Neural cell (in vitro differentiated cells): ENCODE measurements around the gene TSPAN9. TPM values are rescaled to one million over a fixed set of nuclear protein-coding genes. Genes with fewer than 3 reads are reported as not detected.

ENCODE experiments used
- H2AFZ ChIP-seq: fragments of 200-600, 300-800 bp; sonication (generic), shearing (Covaris generic); 2 replicates; pipeline ENCODE4 v1.6.0; 2014; ENCODE audit warnings: low read depth, mild to moderate bottlenecking, antibody characterized with exemption, low read length, moderate library complexity
- H3F3A ChIP-seq: fragments of 200-600 bp; shearing (Covaris generic); 2 replicates; pipeline ENCODE4 v1.6.1; 2016; ENCODE audit warnings: mild to moderate bottlenecking, moderate library complexity, mixed read lengths, antibody characterized with exemption, low read length; ENCODE audit not compliant: insufficient read depth, poor library complexity, severe bottlenecking
- H3K27ac ChIP-seq: fragments of 200-600, 300-800 bp; sonication (generic), shearing (Covaris generic); 2 replicates; pipeline ENCODE4 v1.5.1; 2014; ENCODE audit warnings: mild to moderate bottlenecking, low read length, moderate library complexity
- H3K27me3 ChIP-seq: fragments of 300-800, 200-600 bp; sonication (generic), shearing (Covaris generic); 2 replicates; pipeline ENCODE4 v1.6.0; 2014; ENCODE audit warnings: mild to moderate bottlenecking, low read depth, low read length, moderate library complexity; ENCODE audit not compliant: insufficient read depth
- H3K36me3 ChIP-seq: fragments of 300-800, 200-600 bp; sonication (generic), shearing (Covaris generic); 2 replicates; pipeline ENCODE4 v1.5.1; 2014; ENCODE audit warnings: mild to moderate bottlenecking, antibody characterized with exemption, low read length, moderate library complexity; ENCODE audit not compliant: insufficient read depth
- H3K4me2 ChIP-seq: fragments of 300-800, 200-600 bp; sonication (generic), shearing (Covaris generic); 2 replicates; pipeline ENCODE4 v1.6.0; 2014; ENCODE audit warnings: mild to moderate bottlenecking, low read length
- H3K4me3 ChIP-seq: fragments of 300-800, 200-600 bp; sonication (generic), shearing (Covaris generic); 2 replicates; pipeline ENCODE4 v1.5.1; 2014; ENCODE audit warnings: mild to moderate bottlenecking, low read length, moderate library complexity
- H3K79me2 ChIP-seq: fragments of 200-600 bp; shearing (Covaris generic); replicated peaks from 2 replicates; pipeline ENCODE4 v1.6.0; 2014; ENCODE audit warnings: mild to moderate bottlenecking, low read length, moderate library complexity; ENCODE audit not compliant: insufficient read depth
- H3K9ac ChIP-seq: fragments of 300-800, 200-600 bp; sonication (generic), shearing (Covaris generic); 2 replicates; pipeline ENCODE4 v1.6.1; 2016; ENCODE audit warnings: mild to moderate bottlenecking, low read length, mixed read lengths
- H3K9me2 ChIP-seq: fragments of 200-600 bp; shearing (Covaris generic); 2 replicates; pipeline ENCODE4 v1.6.1; 2016; ENCODE audit warnings: mild to moderate bottlenecking, low read length, mixed read lengths; ENCODE audit not compliant: insufficient read depth
- H3K9me3 ChIP-seq: fragments of 200-600, 300-800 bp; sonication (generic), shearing (Covaris generic); 2 replicates; pipeline ENCODE4 v1.6.1; 2016; ENCODE audit warnings: mild to moderate bottlenecking, mixed run types, low read length, moderate library complexity, mixed read lengths
- H4K20me1 ChIP-seq: fragments of 200-600 bp; shearing (Covaris generic); 2 replicates; pipeline ENCODE4 v1.6.1; 2016; ENCODE audit warnings: mild to moderate bottlenecking, mixed run types; ENCODE audit not compliant: insufficient read depth
- EP300 ChIP-seq: fragments of 450-650 bp; conservative IDR thresholded peaks from 2 replicates; pipeline ENCODE4 v1.6.1; 2014; ENCODE audit warnings: antibody characterized with exemption, mild to moderate bottlenecking, moderate library complexity; ENCODE audit not compliant: poor library complexity, severe bottlenecking
- EZH2 ChIP-seq: fragments of 200-600, 300-800 bp; shearing (Covaris generic), sonication (generic); IDR thresholded peaks from 2 replicates; pipeline ENCODE4 v1.6.1; 2014; ENCODE audit warnings: antibody characterized with exemption, low read length, borderline replicate concordance, mild to moderate bottlenecking; ENCODE audit not compliant: insufficient read depth, poor library complexity, severe bottlenecking
- MXI1 ChIP-seq: fragments of 450-650 bp; conservative IDR thresholded peaks from 2 replicates; pipeline ENCODE4 v1.6.1; 2014; ENCODE audit warnings: antibody characterized with exemption, mild to moderate bottlenecking; ENCODE audit not compliant: poor library complexity, severe bottlenecking
- POLR2AphosphoS5 ChIP-seq: IDR thresholded peaks from 2 replicates; pipeline ENCODE4 v1.6.1; 2012
- RAD21 ChIP-seq: fragments of 450-650 bp; conservative IDR thresholded peaks from 2 replicates; pipeline ENCODE4 v1.6.1; 2014; ENCODE audit warnings: antibody characterized with exemption, mild to moderate bottlenecking, moderate library complexity
- SMC3 ChIP-seq: fragments of 450-650 bp; conservative IDR thresholded peaks from 2 replicates; pipeline ENCODE4 v1.6.1; 2014; ENCODE audit warnings: antibody characterized with exemption, mild to moderate bottlenecking, moderate library complexity; ENCODE audit not compliant: poor library complexity
- TAF1 ChIP-seq: IDR thresholded peaks from 2 replicates; pipeline ENCODE4 v1.6.1; 2012; ENCODE audit warnings: low read depth
- polyA plus RNA-seq: library from polyadenylated mRNA; depleted of rRNA; stranded (reverse); fragments of >200 nt; gene quantifications from 2 replicates; pipeline ENCODE4 v1.2.3, GENCODE V29; 2014
- TF ChIP-seq, protein P1 (sequence below): fragments of 450-650 bp; IDR thresholded peaks from 2 replicates; pipeline ENCODE4 v1.5.1; 2014; ENCODE audit warnings: antibody characterized with exemption, mild to moderate bottlenecking, moderate library complexity; ENCODE audit not compliant: poor library complexity, severe bottlenecking
- TF ChIP-seq, protein P2 (sequence below): IDR thresholded peaks from 2 replicates; pipeline ENCODE4 v1.6.1; 2012; ENCODE audit warnings: borderline replicate concordance

The TSPAN9 gene
- polyA plus RNA-seq, 1 donor from 2014 or later: 11.9 TPM

DNA sequence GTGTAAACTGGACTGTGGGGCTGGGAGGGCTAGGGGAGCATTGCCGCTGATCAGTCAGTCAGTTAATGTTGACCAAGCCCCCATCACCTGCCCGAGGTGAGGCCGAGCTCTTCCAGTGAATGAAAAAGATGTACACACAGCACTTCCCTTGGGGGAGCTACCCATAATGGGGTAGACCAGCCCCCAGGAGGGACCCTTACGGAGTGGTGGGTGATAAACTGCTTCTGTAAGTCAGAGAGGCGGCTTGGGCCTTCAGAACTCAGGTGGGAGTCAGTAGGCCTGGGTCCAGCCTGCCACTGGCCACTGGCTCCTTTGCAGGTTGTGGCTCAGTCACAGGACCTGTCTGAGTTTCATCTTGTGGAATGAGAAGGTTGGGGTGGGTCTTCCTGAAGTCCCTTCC lies 43.5 kb downstream of the TSPAN9 start:
- Histone ChIP-seq H3K36me3 (no peaks in the 10 kb centered on the region), H3K27ac (no peak overlapping the region), H3K9me2 (no peaks in the 10 kb centered on the region), H3K79me2 (no peaks in the 10 kb centered on the region), H3K4me3 (no peak overlapping the region), H3K27me3 (no peaks in the 10 kb centered on the region), H2AFZ (no peak overlapping the region), H4K20me1 (no peaks in the 10 kb centered on the region), H3K9ac (no peak overlapping the region), H3K9me3 (peaks cover 4% of the 10 kb centered on the region), H3K4me2 (no peak overlapping the region), H3F3A (no peaks in the 10 kb centered on the region)
- no peak for TF ChIP-seq SMC3
- TF ChIP-seq EP300: no peak
- TF ChIP-seq EZH2: no peak
- TF ChIP-seq, protein P1, sequence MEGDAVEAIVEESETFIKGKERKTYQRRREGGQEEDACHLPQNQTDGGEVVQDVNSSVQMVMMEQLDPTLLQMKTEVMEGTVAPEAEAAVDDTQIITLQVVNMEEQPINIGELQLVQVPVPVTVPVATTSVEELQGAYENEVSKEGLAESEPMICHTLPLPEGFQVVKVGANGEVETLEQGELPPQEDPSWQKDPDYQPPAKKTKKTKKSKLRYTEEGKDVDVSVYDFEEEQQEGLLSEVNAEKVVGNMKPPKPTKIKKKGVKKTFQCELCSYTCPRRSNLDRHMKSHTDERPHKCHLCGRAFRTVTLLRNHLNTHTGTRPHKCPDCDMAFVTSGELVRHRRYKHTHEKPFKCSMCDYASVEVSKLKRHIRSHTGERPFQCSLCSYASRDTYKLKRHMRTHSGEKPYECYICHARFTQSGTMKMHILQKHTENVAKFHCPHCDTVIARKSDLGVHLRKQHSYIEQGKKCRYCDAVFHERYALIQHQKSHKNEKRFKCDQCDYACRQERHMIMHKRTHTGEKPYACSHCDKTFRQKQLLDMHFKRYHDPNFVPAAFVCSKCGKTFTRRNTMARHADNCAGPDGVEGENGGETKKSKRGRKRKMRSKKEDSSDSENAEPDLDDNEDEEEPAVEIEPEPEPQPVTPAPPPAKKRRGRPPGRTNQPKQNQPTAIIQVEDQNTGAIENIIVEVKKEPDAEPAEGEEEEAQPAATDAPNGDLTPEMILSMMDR: no peak
- TF ChIP-seq POLR2AphosphoS5: no peak
- no peak for TF ChIP-seq MXI1
- no peak for TF ChIP-seq TAF1
- TF ChIP-seq, protein P2, sequence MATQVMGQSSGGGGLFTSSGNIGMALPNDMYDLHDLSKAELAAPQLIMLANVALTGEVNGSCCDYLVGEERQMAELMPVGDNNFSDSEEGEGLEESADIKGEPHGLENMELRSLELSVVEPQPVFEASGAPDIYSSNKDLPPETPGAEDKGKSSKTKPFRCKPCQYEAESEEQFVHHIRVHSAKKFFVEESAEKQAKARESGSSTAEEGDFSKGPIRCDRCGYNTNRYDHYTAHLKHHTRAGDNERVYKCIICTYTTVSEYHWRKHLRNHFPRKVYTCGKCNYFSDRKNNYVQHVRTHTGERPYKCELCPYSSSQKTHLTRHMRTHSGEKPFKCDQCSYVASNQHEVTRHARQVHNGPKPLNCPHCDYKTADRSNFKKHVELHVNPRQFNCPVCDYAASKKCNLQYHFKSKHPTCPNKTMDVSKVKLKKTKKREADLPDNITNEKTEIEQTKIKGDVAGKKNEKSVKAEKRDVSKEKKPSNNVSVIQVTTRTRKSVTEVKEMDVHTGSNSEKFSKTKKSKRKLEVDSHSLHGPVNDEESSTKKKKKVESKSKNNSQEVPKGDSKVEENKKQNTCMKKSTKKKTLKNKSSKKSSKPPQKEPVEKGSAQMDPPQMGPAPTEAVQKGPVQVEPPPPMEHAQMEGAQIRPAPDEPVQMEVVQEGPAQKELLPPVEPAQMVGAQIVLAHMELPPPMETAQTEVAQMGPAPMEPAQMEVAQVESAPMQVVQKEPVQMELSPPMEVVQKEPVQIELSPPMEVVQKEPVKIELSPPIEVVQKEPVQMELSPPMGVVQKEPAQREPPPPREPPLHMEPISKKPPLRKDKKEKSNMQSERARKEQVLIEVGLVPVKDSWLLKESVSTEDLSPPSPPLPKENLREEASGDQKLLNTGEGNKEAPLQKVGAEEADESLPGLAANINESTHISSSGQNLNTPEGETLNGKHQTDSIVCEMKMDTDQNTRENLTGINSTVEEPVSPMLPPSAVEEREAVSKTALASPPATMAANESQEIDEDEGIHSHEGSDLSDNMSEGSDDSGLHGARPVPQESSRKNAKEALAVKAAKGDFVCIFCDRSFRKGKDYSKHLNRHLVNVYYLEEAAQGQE: no peak
- TF ChIP-seq RAD21: no peak

DNA sequence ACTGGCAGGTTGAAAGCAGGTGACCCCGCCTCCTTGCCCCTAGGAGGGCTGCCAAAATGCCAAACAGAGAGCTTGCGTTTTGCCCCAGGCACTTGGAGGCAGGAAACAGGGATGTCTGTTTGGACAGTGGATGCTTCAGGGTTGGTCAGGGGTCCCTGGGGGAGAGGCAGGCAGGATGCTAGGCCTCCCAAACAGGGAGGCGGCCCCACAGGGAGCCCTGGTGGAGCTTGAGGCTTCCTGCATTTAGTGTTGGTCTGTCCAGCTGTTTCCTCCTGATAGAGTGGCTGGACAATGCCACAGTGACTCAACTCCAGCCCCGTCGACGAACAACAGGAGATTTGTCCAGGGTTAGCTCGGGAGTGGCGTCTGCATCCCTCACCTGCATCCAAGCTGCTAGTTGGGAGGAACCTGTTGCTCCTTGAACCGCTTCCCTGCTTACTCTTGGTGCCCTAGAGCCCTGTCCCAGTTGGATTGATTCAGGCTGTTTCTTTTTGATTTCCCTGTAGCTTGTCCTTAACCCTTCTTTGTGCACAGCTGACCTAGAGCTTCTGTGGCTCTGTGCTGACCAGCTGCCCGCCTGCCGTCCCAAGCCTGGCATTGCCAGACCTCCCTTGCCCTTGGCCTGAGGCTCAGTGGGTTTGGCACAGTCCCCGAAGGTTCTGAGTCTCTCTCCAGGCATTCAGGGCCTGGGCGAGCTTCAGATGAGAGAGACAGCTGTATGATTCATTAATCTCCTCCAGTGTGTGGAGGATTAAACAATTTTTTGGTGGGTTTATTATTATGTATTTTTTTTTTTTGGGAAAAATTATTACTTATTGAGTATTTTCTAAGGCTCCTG lies 45.9 kb downstream of the TSPAN9 start:
- no peak overlapping the region for H3K9ac ChIP-seq
- no peaks in the 10 kb centered on the region for H3K27me3 ChIP-seq
- H3K27ac ChIP-seq: no peak overlapping the region
- no peaks in the 10 kb centered on the region for H3K9me2 ChIP-seq
- H3K4me3 ChIP-seq: no peak overlapping the region
- no peaks in the 10 kb centered on the region for H3F3A ChIP-seq
- H3K79me2 ChIP-seq: no peaks in the 10 kb centered on the region
- H3K9me3 ChIP-seq: peaks cover 4% of the 10 kb centered on the region
- H4K20me1 ChIP-seq: no peaks in the 10 kb centered on the region
- TF ChIP-seq MXI1: no peak
- TF ChIP-seq, protein P2: no peak
- TF ChIP-seq POLR2AphosphoS5: no peak
- TF ChIP-seq, protein P1: no peak
- TF ChIP-seq RAD21: no peak
- TF ChIP-seq EZH2: no peak
- no peak for TF ChIP-seq SMC3
- no peak for TF ChIP-seq EP300
- no peak for TF ChIP-seq TAF1
- no peak overlapping the region for H3K4me2 ChIP-seq
- no peak overlapping the region for H2AFZ ChIP-seq
- no peaks in the 10 kb centered on the region for H3K36me3 ChIP-seq
